Ramos (cell line): ENCODE results near the gene EFS.

Experiments
- in situ Hi-C: fragments of 300-500 bp; cut with MboI; formaldehyde crosslinking; loops from one replicate; pipeline ENCODE4 v1.14.3; 2022; ENCODE audit warnings: low sequenced_read_pairs; ENCODE audit not compliant: unreplicated experiment

The EFS gene

DNA sequence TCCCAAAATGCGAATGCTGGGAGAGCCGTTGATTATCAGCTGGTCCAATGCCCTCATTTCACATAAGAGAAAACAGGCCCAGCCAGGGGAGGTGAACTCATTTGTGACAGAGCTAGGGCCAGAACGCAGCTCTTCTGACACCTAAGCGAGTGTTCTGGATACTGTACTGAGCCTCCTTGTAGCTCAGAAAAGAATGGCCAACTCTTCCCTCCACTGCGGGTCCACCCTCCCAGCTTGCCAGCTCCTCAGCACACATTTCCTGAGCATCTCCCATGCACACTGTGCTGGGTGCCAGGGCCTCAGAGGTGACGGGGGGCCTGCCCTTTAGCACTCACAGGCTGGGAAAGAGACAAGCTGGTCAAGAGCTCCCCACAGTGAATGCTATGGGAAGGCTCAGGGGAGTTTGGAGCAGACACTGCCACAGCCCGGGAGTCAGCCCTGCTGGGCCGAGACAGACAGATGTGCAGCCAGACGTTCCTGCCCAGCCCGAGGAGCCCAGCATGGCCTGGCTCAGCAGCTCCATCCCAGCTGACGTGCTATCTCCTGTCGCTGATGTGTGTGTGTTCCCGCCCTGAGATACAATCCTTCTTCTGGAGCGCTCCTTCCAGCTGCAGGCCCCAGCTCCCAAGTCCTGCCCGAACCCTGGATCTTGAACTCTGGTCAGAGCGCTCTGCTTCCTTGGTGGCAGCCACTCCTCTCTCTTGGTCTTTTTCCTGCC, 15.4 kb upstream of the EFS start:
- in situ Hi-C loops: loop anchor here (25.0 kb wide), 1 partner anchor 693 kb away; no protein-coding TSS in a partner anchor

DNA sequence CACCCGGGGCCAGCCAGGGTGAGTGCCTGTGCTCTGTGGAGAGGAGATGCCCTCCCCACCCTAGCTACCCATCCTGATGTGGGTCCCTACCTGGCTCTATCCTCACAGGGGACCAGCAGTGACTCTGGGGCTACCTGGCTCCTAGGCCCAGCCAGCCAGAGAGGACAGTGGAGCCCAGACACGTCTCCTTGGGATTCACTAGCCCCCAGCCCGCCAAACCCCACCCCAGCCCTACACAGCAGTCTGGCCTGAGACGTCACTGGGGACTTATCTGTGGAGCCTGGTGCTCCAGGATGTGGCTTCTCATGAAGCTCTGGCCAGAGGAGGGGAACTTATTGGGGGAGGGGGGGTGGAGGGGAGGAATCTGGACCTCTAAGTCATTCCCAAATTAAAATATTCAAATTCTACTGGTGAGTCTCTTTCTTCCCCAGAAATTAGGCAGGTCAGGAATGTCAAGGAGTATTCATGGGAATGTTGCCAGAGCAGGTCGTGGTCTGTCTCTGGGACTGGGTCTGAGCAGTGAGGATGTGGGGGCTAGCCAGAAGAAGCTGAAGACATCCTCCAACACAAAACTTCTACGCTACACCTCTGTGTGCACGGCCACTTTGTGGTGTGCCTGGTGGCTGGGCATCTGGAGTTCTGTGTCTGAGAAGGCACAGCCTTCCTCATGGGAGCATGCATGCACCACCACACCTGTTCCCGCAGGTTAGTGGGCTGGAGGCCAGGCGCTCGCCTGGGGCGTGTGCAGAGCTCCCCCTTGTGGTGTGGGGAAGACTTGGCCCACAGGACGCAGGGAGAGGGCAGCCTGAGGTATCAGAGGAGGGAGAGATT, 14.6 kb upstream of the EFS start:
- in situ Hi-C loops: loop anchor here (10.0 to 25.0 kb wide), 2 partner anchors 115 to 692 kb away; no protein-coding TSS in a partner anchor

DNA sequence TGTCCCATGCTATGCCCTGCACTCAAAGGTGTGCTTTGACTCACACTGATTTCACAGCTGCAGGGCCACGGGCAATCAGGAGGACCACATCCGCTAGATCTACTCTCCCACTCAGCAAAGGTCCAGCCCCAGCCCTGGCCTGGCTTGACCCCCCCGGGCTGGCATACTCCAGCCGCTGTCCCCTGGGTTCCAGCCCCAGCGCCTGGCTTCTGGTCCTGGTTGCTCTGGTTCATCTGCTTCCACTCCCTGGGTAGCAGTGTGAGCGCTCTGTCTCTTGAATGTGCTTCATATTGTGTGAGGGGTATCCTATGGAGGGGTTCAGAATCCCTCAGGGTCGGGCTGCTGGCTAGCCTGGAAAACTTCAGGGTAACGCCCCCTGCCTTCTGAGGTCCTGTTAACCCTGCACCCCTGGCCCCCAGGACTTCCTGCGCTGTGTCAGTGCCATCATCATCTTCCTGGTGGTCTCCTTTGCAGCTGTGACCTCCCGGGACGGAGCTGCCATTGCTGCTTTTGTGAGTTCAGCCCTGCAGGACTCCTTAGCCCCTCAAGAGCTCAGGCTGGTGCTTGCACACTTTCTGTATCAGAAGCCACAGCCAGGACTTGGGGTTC, 13.7 kb upstream of the EFS start:
- in situ Hi-C loops: loop anchor here (10.0 to 25.0 kb wide), 2 partner anchors 114 to 691 kb away; no protein-coding TSS in a partner anchor

DNA sequence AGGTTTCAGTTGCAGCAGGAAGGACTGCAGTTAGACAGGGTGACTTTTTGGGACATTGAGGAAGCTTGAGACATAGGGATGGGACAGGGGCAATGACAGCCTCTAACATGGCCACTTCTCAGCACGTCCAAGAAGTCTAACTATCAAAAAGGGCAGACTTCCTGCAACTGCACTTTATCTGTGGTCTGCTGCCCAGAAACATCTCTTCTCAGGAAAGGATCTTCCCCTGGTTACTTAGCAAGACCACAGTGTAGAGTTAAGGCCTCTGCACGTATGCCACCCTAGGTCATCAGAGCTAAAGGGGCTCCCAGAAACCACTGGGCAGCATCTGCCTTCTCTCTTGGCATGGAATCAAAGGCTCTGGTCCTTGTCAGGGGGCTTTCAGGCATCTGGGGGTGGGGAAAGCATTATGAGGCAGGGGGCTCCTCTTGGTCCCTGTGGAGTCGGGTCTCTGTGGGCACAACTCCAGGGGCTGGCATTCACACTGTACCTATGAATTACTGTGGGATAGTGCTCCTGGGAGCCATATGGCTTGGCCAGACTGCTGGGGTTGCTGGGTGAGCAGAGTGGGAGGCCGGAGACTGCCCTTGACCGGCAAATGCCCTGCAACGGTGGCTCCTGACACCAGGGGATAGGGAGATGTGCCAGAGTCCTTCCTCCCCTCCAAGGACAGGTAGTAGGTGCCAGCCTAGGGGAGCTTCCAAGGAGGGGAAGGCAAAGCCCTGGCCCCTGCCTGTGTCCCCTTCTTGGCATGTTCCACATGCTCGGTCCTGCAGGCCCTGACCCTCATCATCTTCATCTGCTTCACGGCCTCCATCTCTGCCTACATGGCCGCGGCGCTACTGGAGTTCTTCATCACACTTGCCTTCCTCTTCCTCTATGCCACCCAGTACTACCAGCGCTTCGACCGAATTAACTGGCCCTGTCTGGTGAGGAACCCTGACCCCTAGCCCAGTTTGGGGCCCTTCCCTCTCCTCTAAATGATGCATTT, 12.9 kb upstream of the EFS start:
- in situ Hi-C loops: loop anchor here (10.0 to 25.0 kb wide), 2 partner anchors 113 to 691 kb away; no protein-coding TSS in a partner anchor

DNA sequence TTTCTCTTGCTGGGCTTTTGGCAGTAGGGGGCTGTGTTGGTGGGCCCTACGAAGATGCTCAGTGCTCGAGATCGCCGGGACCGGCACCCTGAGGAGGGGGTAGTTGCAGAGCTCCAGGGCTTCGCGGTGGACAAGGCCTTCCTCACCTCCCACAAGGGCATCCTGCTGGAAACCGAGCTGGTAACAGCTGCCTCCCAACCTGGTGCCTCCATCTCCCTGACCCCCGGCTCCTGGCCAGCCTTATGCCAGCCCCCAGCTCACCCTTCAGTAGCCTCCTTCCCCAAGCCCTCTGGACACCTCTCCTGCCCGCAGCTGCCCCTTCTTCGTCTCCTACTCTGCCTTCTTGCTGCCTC, 12.2 kb upstream of the EFS start:
- in situ Hi-C loops: loop anchor here (10.0 to 25.0 kb wide), 2 partner anchors 112 to 690 kb away; no protein-coding TSS in a partner anchor

DNA sequence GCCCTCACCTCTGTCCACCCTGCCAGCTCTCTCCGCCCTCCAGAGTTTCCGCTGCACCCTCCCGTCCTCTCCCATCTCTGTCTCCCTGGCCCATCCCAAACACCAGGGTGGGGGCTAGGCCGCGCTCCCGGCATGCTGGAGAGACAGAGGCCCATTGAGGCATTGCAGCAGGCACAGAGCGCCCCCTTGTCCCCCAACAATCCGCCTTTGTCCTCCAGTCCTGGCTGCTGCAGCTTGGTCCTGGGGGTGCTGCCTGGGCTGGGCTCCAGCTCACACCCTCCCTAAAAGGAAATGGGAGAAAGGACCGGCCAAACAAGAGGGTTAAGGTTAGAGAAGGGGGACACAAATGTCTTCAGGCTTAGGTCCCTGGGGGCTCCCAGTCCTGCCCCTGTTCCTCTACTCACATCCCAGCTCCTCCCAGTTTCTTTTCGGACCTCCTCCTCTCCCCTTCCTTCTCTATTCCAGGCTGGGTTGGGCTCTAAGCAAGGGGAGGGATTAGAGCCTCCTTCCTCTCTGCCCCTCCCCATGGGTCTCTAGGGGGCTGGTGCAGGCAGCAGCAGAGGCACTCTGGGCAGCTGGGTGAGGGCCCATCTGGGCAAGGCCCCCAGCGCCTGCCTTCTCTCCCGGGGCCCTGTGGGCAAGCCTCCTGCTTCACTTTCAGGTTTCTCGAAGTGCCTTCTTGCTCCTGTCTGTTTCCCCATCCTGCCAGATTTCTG, 11.7 kb upstream of the EFS start, which contains the start of gene CMTM5:
Gene CMTM5, plus strand, starts transcription at position 565 of the 716 bp plus-strand sequence. CDS start 206 bp downstream, outside the sequence.
- in situ Hi-C loops: loop anchor here (10.0 to 25.0 kb wide), 2 partner anchors 112 to 689 kb away; no protein-coding TSS in a partner anchor

DNA sequence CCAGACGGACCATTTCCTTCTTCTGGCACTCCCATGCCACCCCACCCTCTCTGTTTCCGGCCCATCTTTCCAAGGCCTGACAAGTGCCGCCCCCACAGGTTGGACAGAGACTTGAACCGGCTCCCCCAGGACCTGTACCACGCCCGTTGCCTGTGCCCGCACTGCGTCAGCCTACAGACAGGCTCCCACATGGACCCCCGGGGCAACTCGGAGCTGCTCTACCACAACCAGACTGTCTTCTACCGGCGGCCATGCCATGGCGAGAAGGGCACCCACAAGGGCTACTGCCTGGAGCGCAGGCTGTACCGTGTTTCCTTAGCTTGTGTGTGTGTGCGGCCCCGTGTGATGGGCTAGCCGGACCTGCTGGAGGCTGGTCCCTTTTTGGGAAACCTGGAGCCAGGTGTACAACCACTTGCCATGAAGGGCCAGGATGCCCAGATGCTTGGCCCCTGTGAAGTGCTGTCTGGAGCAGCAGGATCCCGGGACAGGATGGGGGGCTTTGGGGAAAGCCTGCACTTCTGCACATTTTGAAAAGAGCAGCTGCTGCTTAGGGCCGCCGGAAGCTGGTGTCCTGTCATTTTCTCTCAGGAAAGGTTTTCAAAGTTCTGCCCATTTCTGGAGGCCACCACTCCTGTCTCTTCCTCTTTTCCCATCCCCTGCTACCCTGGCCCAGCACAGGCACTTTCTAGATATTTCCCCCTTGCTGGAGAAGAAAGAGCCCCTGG, 10.7 kb upstream of the EFS start:
- in situ Hi-C loops: loop anchor here (10.0 to 25.0 kb wide), 2 partner anchors 111 to 688 kb away; no protein-coding TSS in a partner anchor

DNA sequence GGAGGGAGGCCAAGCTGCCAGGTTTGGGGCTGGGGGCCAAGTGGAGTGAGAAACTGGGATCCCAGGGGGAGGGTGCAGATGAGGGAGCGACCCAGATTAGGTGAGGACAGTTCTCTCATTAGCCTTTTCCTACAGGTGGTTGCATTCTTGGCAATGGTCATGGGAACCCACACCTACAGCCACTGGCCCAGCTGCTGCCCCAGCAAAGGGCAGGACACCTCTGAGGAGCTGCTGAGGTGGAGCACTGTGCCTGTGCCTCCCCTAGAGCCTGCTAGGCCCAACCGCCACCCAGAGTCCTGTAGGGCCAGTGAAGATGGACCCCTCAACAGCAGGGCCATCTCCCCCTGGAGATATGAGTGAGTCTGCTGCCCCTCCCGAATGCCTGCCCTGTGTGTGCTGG, 8.1 kb upstream of the EFS start:
- in situ Hi-C loops: loop anchor here (10.0 kb wide), 1 partner anchor 108 kb away; no protein-coding TSS in a partner anchor

DNA sequence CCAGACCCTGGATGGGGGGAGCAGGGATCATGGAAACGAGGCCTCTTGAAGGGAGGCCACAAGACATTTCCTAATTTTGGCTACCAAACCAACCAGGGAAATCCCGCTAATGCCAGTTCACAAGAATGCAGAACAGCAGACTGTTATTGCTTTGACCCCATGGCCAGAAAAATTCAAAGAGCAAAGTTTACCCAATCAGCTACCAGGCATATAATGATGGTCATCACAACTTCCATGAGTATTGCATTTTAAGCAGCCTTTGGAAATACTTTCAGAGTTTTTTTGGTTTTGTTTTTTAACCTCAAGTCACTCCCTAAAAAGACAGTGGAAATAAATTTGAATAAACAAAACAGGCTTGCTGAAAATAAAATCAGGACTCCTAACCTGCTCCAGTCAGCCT, 7.5 kb upstream of the EFS start, which contains the start of gene IL25:
Gene IL25, plus strand, starts transcription at position 301 of the 400 bp plus-strand sequence.
- in situ Hi-C loops: loop anchor here (10.0 kb wide), 1 partner anchor 108 kb away; no protein-coding TSS in a partner anchor

DNA sequence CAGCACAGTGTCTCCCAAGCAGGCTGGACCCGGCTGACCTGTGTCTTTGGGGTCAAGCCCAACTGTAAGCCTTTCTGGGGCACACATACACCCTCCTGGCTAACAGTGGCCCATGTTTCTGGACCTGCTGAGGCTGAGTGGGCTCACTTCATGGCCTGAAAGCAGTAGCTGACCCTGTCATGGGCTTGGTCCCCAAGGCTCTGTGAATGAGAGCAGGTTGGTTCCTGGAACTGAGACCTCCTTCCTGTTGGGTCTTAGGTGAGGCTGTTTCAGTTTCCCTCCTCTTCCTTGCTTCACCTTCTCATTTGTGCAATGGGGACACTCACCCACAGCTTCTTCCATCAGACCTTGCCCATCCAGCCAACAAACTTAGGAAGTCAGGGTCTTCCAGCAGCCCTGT, 6.9 kb upstream of the EFS start:
- in situ Hi-C loops: loop anchor here (10.0 kb wide), 1 partner anchor 107 kb away; no protein-coding TSS in a partner anchor

DNA sequence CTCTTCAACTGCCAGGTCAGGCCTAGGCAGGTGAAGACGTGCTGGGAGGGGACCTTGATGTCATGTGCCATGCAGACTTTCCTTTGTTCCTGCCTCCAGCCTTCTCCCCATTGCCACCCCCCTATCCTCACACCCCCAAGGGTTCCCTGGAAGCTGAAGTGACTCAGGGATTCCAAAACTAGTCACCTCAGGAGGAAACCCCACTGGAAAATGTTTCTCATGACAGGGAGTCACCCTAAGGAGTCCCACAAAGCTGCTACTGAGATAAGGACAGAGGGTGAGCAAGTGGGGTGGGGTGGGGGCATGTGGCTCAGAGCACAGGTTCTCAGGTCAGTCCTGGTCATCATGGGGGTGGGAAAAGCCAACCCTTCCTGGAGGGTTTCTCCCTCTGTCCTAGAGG, 5.2 kb upstream of the EFS start:
- in situ Hi-C loops: loop anchor here (10.0 kb wide), 1 partner anchor 105 kb away; no protein-coding TSS in a partner anchor

DNA sequence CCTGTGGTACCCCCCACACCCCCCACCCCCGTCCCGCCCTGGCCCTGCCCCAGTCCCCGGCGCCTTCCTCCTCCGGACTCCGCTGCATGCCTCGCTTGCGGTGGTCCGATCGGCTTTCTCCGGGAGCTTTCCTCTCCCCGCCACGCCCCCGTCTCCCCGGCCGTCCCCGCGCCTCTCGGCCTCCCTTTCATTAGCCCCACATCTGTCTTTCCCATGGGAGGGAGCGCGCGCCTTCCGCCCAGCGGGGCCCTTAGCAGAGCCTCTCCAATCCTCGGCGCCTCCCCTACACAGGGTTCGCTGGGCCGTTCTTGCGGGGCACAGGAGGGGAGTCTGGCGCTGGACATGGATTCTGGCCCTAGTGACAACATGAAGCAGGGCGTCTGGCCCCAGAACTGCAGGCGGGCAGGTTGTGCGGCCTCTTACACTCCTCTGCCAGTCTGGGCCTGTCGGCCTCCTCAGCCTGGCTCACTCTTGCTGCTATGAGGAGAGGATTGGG, 1.5 kb upstream of the EFS start:
- in situ Hi-C loops: no loop called here

DNA sequence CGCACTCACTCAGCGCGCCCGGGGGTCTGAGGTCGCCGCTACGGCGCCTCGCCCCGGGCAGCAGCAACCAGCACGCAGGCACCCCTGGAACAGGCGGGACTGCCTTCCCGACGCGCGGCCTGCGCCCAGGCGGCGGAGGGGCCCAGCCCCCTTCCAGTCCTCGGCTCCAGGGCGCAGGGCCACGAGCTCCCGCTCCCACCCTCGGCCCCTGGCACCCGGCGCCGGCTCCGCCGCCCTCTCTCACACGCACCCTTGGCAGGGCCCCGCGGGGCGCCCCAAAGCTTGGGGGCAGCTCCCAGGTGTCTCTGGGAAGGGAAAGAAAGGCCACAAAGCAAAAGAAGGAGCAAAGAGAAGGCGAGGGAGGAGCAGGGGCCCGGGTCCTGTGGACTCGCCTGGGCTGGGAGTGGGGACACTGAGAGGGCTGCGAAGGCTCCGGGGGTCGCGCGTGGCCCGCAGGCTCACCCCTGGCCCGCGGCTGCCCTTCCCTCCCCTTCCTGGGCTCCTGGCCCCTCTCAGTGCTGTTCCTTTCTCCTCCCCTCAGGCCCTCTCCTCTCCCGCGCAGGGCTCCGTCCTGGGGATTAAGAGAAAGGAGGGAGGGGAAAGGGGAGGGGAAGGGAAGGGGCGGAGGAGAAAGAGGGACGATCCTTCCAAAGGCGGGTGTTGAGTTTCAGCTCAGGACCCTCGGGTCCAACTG, 907 bp upstream of the EFS start:
- in situ Hi-C loops: no loop called here

DNA sequence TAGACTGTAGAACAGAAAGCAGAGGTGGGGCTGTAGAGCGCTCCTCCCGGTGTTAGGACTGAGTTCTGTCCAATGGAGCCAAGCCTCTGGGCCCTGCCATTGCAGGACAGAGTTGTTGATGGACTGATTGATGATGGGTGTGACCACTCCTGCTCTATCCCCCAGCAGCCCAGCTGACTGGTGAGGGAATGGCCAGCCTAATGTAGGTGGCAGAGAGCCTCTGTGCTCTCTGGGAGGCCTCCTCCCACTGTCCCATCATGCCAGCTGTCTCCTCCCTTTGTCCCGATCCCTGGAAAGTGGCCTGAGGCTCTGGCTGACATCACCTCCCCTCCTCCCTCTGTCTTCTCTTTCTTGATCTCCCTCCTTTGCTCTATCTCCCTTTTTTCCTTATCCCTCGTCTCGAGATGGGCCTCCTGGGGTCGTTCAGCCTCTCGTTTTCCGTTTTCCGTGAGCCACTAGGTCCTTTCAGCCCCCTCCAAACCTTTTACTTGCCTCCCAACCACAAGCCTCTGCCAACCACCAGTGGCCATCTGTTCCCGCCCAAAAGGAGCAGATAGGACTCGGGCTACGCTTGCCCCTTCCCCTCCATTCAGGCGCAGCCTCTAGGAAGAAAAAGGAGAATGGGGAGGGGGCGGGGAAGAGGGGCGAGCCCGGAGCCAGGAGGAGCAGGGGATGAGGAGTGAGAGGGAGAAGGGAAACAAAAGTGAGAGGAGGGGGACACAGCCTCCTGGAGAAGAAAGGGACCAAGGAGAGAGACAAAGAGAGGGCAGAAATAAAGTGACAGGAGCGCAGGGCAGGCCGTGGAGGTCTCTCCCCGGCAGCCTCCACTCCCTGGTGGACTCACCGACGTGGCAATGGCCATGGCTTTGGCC, 572 bp downstream of the EFS start:
- in situ Hi-C loops: no loop called here

DNA sequence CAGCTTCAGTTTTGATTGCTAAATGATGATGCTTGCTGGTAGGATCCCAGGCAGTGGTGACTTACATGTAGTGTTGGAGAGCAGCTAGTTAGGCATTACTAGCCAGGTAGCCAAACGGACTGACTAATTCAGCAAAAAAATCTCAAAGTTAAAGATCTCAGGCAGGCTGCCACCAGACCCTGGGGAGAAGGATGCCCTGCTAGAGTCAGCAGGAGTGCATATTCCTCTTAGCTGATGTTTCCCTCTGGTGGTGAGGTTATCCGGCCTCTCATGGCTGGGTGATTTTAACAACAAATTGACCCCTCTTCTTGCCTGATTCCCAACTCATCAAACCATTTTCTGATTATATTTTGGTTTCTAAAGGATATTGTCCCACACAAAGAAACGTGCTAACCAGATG, 2.8 kb downstream of the EFS start:
- in situ Hi-C loops: no loop called here

DNA sequence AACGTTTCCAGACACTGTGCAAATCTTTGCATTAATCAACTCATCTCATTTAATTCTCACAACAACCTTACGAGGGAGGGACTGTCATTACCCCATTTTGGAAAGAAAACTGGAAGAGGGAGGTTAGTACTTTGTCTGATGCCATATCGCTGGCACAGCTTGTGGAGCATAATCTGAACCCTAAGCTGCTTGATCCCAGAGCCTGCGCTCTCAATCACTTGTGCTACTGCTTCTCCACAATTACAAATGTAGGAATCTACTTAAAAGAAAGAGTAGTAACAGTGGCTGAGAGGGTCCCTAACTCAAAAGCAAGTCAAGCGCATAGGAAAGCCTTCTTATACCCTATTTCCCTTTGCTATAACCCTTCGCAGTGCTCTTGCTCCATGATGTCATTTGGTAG, 3.2 kb downstream of the EFS start:
- in situ Hi-C loops: no loop called here
